NT2/D1 (cell line): ENCODE results near the gene SLC22A31.

Source experiments
- SUZ12 ChIP-seq: IDR thresholded peaks from 2 replicates; pipeline ENCODE4 v1.6.1; 2011; ENCODE audit not compliant: insufficient read length, insufficient read depth; ENCODE audit errors: extremely low read depth
- YY1 ChIP-seq: IDR thresholded peaks from 2 replicates; pipeline ENCODE4 v1.6.1; 2011; ENCODE audit not compliant: insufficient read length, insufficient read depth
- ZNF274 ChIP-seq: IDR thresholded peaks from 2 replicates; pipeline ENCODE4 v1.6.1; 2011; ENCODE audit warnings: mild to moderate bottlenecking, low read depth, low read length

- TF ChIP-seq SUZ12 (no peak), ZNF274 (no peak), YY1 (no peak)
Measured at GRCh38 chr16:89149386-89149785, 51.0 kb downstream of the SLC22A31 start.
